ENCODE data around the gene C1QTNF6.

DNA sequence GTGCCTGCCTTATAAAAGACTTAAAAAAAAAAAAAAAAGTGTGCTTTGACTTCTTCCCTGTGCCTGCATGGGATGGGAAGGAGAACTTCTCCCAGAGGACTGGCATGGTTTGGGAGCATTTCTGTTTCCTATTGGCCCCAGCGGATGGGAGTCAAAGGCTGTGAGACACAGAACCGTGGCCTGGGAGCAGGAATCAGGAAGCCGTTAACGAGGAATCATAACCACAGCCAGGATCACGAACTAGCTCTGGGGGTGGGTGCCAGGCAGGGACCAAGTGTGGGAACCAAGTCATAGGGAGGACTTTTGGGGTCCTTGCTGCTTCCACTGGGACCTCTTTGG lies 526 bp downstream of the C1QTNF6 start:
- TF ChIP-seq POLR2A (IDR thresholded peaks at IDR 0.05; ENCODE audit: low read depth, low read length): no peak
- TF ChIP-seq JUN (IDR thresholded peaks at IDR 0.05; ENCODE audit: borderline replicate concordance, insufficient read depth, insufficient read length, low read depth): no peak

Measured in endothelial cell of umbilical vein (primary cell).